MM.1S (cell line): ENCODE results near the gene DLX6.

Experiments used
- DNase-seq: peaks from one replicate; pipeline ENCODE4 v3.0.0-alpha.2; 2015
- H2AFZ ChIP-seq: fragments of 300-600 bp; sonication (generic); 2 replicates; pipeline ENCODE4 v1.6.0; 2016; ENCODE audit warnings: antibody characterized with exemption, low read length
- H3F3A ChIP-seq: fragments of 300-600 bp; sonication (generic); 2 replicates; pipeline ENCODE4 v1.6.1; 2016; ENCODE audit warnings: mild to moderate bottlenecking, antibody characterized with exemption, low read length, moderate library complexity, mixed read lengths; ENCODE audit not compliant: insufficient read depth
- H3K27ac ChIP-seq: fragments of 300-600 bp; sonication (generic); 2 replicates; pipeline ENCODE4 v1.5.1; 2016; ENCODE audit warnings: mild to moderate bottlenecking, low read length
- H3K27me3 ChIP-seq: fragments of 300-600 bp; sonication (generic); replicated peaks from 2 replicates; pipeline ENCODE4 v1.6.0; 2016; ENCODE audit warnings: low read length; ENCODE audit not compliant: insufficient read depth
- H3K36me3 ChIP-seq: fragments of 300-600 bp; sonication (generic); replicated peaks from 2 replicates; pipeline ENCODE4 v1.6.1; 2016; ENCODE audit warnings: mild to moderate bottlenecking, low read length, mixed read lengths; ENCODE audit not compliant: insufficient read depth
- H3K4me1 ChIP-seq: fragments of 300-600 bp; sonication (generic); 2 replicates; pipeline ENCODE4 v1.6.1; 2016; ENCODE audit warnings: low read length, mixed read lengths
- H3K4me2 ChIP-seq: fragments of 300-600 bp; sonication (generic); 2 replicates; pipeline ENCODE4 v1.6.0; 2016; ENCODE audit warnings: low read depth, low read length
- H3K4me3 ChIP-seq: fragments of 300-600 bp; sonication (generic); 2 replicates; pipeline ENCODE4 v1.5.1; 2016; ENCODE audit warnings: low read length, mixed read lengths
- H3K79me2 ChIP-seq: fragments of 300-600 bp; sonication (generic); 2 replicates; pipeline ENCODE4 v1.6.1; 2016; ENCODE audit warnings: mixed run types, low read length, mixed read lengths
- H3K9ac ChIP-seq: fragments of 300-600 bp; sonication (generic); 2 replicates; pipeline ENCODE4 v1.6.1; 2016; ENCODE audit warnings: low read length, mixed read lengths
- H3K9me2 ChIP-seq: fragments of 300-600 bp; sonication (generic); replicated peaks from 2 replicates; pipeline ENCODE4 v1.6.1; 2016; ENCODE audit warnings: mild to moderate bottlenecking, low read length, mixed read lengths; ENCODE audit not compliant: insufficient read depth
- H3K9me3 ChIP-seq: fragments of 300-600 bp; sonication (generic); replicated peaks from 2 replicates; pipeline ENCODE4 v1.6.1; 2016; ENCODE audit warnings: mild to moderate bottlenecking, low read length, mixed read lengths; ENCODE audit not compliant: insufficient read depth
- H4K20me1 ChIP-seq: fragments of 300-600 bp; sonication (generic); 2 replicates; pipeline ENCODE4 v1.6.1; 2016; ENCODE audit warnings: mild to moderate bottlenecking, low read length, moderate library complexity, mixed read lengths; ENCODE audit not compliant: insufficient read depth
- CTCF ChIP-seq: fragments of 300-600 bp; sonication (generic); IDR thresholded peaks from 2 replicates; pipeline ENCODE4 v1.5.1; 2016; ENCODE audit warnings: antibody characterized with exemption, low read length, mixed read lengths
- EZH2 ChIP-seq: fragments of 300-600 bp; sonication (generic); optimal IDR thresholded peaks from 2 replicates; pipeline ENCODE3; 2017; ENCODE audit warnings: low read depth, mild to moderate bottlenecking, antibody characterized with exemption, low read length, mixed read lengths
- EZH2phosphoT487 ChIP-seq: fragments of 300-600 bp; sonication (generic); IDR thresholded peaks from 2 replicates; pipeline ENCODE4 v1.6.1; 2018; ENCODE audit warnings: antibody characterized with exemption, low read length

DLX6 gene

GRCh38 chr7:96996111-96996957 is 9.0 kb upstream of the DLX6 start:
- Histone ChIP-seq H3K36me3 (no peaks in the 10 kb centered on the region), H3K9me2 (no peaks in the 10 kb centered on the region), H3K9ac (no peak overlapping the region), H3K27me3 (no peaks in the 10 kb centered on the region), H3K9me3 (no peaks in the 10 kb centered on the region), H2AFZ (no peak overlapping the region), H3K27ac (no peak overlapping the region), H3K4me1 (no peaks in the 10 kb centered on the region), H3K4me3 (no peak overlapping the region), H3F3A (no peaks in the 10 kb centered on the region), H4K20me1 (no peaks in the 10 kb centered on the region), H3K79me2 (no peaks in the 10 kb centered on the region), H3K4me2 (no peak overlapping the region)
- TF ChIP-seq EZH2phosphoT487 (no peak), CTCF (no peak), EZH2 (no peak)
- DNase-seq: no peak

GRCh38 chr7:96996958-96997511 is 8.3 kb upstream of the DLX6 start:
- no peaks in the 10 kb centered on the region for H3K9me3 ChIP-seq
- H3K9ac ChIP-seq: no peak overlapping the region
- no peaks in the 10 kb centered on the region for H3K9me2 ChIP-seq
- H3K27me3 ChIP-seq: no peaks in the 10 kb centered on the region
- H3K4me2 ChIP-seq: no peak overlapping the region
- no peak overlapping the region for H3K27ac ChIP-seq
- no peak overlapping the region for H3K4me3 ChIP-seq
- H3F3A ChIP-seq: no peaks in the 10 kb centered on the region
- no peaks in the 10 kb centered on the region for H4K20me1 ChIP-seq
- no peaks in the 10 kb centered on the region for H3K36me3 ChIP-seq
- no peaks in the 10 kb centered on the region for H3K4me1 ChIP-seq
- H3K79me2 ChIP-seq: no peaks in the 10 kb centered on the region
- no peak overlapping the region for H2AFZ ChIP-seq
- no peak for TF ChIP-seq EZH2
- no peak for TF ChIP-seq EZH2phosphoT487
- no peak for TF ChIP-seq CTCF
- no peak for DNase-seq

GRCh38 chr7:96997512-96998032 is 7.8 kb upstream of the DLX6 start:
- no peaks in the 10 kb centered on the region for H4K20me1 ChIP-seq
- no peak overlapping the region for H2AFZ ChIP-seq
- H3K9ac ChIP-seq: no peak overlapping the region
- no peaks in the 10 kb centered on the region for H3K36me3 ChIP-seq
- no peaks in the 10 kb centered on the region for H3K9me2 ChIP-seq
- TF ChIP-seq CTCF: no peak
- no peak for TF ChIP-seq EZH2
- no peak for TF ChIP-seq EZH2phosphoT487
- H3K27ac ChIP-seq: no peak overlapping the region
- no peaks in the 10 kb centered on the region for H3K4me1 ChIP-seq
- H3K4me2 ChIP-seq: no peak overlapping the region
- DNase-seq: no peak
- H3F3A ChIP-seq: no peaks in the 10 kb centered on the region
- no peaks in the 10 kb centered on the region for H3K79me2 ChIP-seq
- no peaks in the 10 kb centered on the region for H3K27me3 ChIP-seq
- H3K4me3 ChIP-seq: no peak overlapping the region
- H3K9me3 ChIP-seq: no peaks in the 10 kb centered on the region
